DOHH2 (cell line): ENCODE results near the gene SMCR8.

Source experiments
- EZH2phosphoT487 ChIP-seq: fragments of 200-600 bp; sonication (generic); IDR thresholded peaks from 2 replicates; pipeline ENCODE4 v1.6.1; 2017; ENCODE audit warnings: borderline replicate concordance, mild to moderate bottlenecking, antibody characterized with exemption, low read length, moderate library complexity, mixed read lengths
- TF ChIP-seq, protein P1 (sequence below): fragments of 200-600 bp; sonication (generic); IDR thresholded peaks from one replicate; pipeline ENCODE4 v1.5.1; 2014; ENCODE audit warnings: antibody characterized with exemption, mild to moderate bottlenecking, low read depth, low read length; ENCODE audit not compliant: poor library complexity, severe bottlenecking

DNA sequence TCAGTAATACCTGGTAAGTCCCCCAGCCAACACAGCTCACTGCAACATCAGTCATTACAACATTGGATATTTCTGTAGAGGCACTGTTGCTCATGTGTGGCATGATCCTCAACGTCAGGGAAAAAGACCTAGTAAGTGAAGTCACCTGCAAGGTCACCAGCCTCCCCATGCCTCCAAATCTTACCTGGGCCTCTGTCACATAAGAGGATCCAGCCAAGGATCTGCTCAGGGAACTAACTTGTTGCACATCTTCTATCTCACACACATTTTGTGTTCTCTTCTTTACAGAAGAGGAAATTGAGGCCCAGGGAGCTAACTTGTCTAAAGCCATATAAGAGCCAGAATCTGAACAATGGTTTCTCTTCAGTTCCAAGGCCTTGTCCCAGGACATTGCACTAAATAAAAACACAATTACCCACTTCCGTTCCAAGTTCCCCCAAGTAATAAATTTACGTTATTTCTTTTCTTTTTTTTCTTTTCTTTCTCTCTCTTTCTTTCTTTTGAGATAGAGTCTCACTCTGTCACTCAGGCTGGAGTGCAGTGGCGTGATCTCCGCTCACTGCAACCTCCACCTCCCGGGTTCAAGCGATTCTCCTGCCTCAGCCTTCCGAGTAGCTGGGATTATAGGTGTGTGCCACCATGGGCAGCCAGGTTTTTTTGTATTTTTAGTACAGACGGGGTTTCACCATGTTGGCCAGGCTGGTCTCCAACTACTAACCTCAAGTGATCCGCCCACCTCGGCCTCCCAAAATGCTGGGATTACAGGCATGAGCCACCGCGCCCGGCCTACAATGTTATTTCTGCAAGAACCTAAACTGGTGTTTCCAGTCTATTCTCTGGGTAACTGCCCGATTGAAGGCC is 47.0 kb downstream of the SMCR8 start:
- TF ChIP-seq, protein P1, sequence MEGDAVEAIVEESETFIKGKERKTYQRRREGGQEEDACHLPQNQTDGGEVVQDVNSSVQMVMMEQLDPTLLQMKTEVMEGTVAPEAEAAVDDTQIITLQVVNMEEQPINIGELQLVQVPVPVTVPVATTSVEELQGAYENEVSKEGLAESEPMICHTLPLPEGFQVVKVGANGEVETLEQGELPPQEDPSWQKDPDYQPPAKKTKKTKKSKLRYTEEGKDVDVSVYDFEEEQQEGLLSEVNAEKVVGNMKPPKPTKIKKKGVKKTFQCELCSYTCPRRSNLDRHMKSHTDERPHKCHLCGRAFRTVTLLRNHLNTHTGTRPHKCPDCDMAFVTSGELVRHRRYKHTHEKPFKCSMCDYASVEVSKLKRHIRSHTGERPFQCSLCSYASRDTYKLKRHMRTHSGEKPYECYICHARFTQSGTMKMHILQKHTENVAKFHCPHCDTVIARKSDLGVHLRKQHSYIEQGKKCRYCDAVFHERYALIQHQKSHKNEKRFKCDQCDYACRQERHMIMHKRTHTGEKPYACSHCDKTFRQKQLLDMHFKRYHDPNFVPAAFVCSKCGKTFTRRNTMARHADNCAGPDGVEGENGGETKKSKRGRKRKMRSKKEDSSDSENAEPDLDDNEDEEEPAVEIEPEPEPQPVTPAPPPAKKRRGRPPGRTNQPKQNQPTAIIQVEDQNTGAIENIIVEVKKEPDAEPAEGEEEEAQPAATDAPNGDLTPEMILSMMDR = no peak
- no peak for TF ChIP-seq EZH2phosphoT487
